NT2/D1 (cell line): ENCODE data around the gene LSM12.

Source experiments
- SUZ12 ChIP-seq: IDR thresholded peaks from 2 replicates; pipeline ENCODE4 v1.6.1; 2011; ENCODE audit not compliant: insufficient read length, insufficient read depth; ENCODE audit errors: extremely low read depth
- YY1 ChIP-seq: IDR thresholded peaks from 2 replicates; pipeline ENCODE4 v1.6.1; 2011; ENCODE audit not compliant: insufficient read length, insufficient read depth
- ZNF274 ChIP-seq: IDR thresholded peaks from 2 replicates; pipeline ENCODE4 v1.6.1; 2011; ENCODE audit warnings: mild to moderate bottlenecking, low read depth, low read length

DNA sequence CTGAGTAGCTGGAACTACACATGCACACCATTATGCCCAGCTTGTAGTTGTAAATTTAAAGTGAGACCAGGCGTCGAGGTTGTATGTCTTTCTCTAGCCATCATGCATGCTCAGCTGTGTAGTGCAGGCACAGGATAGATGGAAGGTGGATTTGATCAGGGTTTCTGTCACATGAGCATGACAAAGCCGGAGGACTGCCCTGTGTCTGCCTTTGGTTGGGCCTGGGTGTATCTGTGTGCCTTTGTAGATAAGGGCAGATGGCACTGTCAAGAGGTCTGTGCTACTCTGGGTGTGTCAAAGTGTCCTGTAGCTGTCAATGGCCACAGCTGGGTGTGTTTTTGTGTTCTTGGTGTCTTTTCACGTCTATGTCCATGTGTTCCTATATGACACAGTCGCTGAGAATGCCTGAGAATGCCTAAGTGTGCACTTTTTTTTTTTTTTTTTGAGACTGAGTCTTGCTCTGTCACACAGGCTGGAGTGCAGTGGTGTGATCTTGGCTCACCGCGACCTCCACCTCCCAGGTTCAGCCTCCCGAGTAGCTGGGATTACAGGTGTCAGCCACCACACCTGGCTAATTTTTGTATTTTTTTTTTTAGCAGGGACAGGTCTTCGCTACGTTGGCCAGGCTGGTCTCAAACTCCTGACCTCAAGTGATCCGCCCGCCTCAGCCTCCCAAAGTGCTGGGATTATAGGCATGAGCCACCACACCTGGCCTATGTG, 66.2 kb downstream of the LSM12 start:
- no peak for TF ChIP-seq SUZ12
- TF ChIP-seq ZNF274 = no peak
- TF ChIP-seq YY1 = no peak
